Measurements from ENCODE around the gene CLSTN2.

Gene CLSTN2

GRCh38 chr3:140246578-140246977, 311.6 kb downstream of the CLSTN2 start:
- DNase-seq, result no peak

- DNase-seq, result no peak
Observed at GRCh38 chr3:140247775-140248174, 312.8 kb downstream of the CLSTN2 start.

- no peak for DNase-seq
Observed at GRCh38 chr3:140249188-140249587, 314.2 kb downstream of the CLSTN2 start.

- no peak for DNase-seq
Observed at GRCh38 chr3:140250010-140250855, 315.2 kb downstream of the CLSTN2 start.

GRCh38 chr3:140250945-140251344, 316.0 kb downstream of the CLSTN2 start:
- no peak for DNase-seq

- DNase-seq, result no peak
Observed at GRCh38 chr3:140251678-140252077, 316.7 kb downstream of the CLSTN2 start.

- no peak for DNase-seq
Observed at GRCh38 chr3:140252812-140253656, 318.0 kb downstream of the CLSTN2 start.

- DNase-seq, result no peak
Observed at GRCh38 chr3:140258222-140258724, 323.3 kb downstream of the CLSTN2 start.

- DNase-seq, result no peak
Observed at GRCh38 chr3:140265302-140265701, 330.3 kb downstream of the CLSTN2 start.

GRCh38 chr3:140268103-140268502, 333.1 kb downstream of the CLSTN2 start:
- DNase-seq, result no peak

- no peak for DNase-seq
Observed at GRCh38 chr3:140268610-140269009, 333.6 kb downstream of the CLSTN2 start.

- no peak for DNase-seq
Observed at GRCh38 chr3:140270329-140270728, 335.3 kb downstream of the CLSTN2 start.

- no peak for DNase-seq
Observed at GRCh38 chr3:140273542-140274195, 338.7 kb downstream of the CLSTN2 start.

- DNase-seq, result no peak
Observed at GRCh38 chr3:140274429-140274828, 339.4 kb downstream of the CLSTN2 start.

- DNase-seq, result no peak
Observed at GRCh38 chr3:140276703-140277102, 341.7 kb downstream of the CLSTN2 start.

- no peak for DNase-seq
Observed at GRCh38 chr3:140277886-140278285, 342.9 kb downstream of the CLSTN2 start.

GRCh38 chr3:140284372-140284771, 349.4 kb downstream of the CLSTN2 start:
- DNase-seq, result no peak

- no peak for DNase-seq
Observed at GRCh38 chr3:140285380-140285779, 350.4 kb downstream of the CLSTN2 start.

GRCh38 chr3:140288595-140288994, 353.6 kb downstream of the CLSTN2 start:
- DNase-seq, result no peak

GRCh38 chr3:140290105-140290504, 355.1 kb downstream of the CLSTN2 start:
- no peak for DNase-seq

GRCh38 chr3:140292170-140292569, 357.2 kb downstream of the CLSTN2 start:
- DNase-seq, result no peak

GRCh38 chr3:140292684-140293083, 357.7 kb downstream of the CLSTN2 start:
- no peak for DNase-seq

- DNase-seq, result no peak
Observed at GRCh38 chr3:140294058-140294457, 359.1 kb downstream of the CLSTN2 start.
